A549 (cell line): ENCODE measurements around the gene CNST. TPM values are rescaled to one million over a fixed set of nuclear protein-coding genes. Genes with fewer than 3 reads are reported as not detected.

ENCODE experiments used
- ATAC-seq, 2 experiments: fragments of 200-7000 bp in 1 of 2; fragments of >200 bp in 1 of 2; cut with Nextera tagmentation in 1 of 2; cut with Tn5 transposase in 1 of 2; 3 replicates each; pipeline versions ENCODE4 v1.8.0 to v1.9.1; 2018 to 2020; ENCODE audit warnings: mild to moderate bottlenecking in 1 of 2, moderate library complexity in 1 of 2
- CTCF ChIA-PET: fragments of 300-600 bp; sonication (Branson Sonifier 250); formaldehyde crosslinking; extraction: SDS; loops from one replicate; lab custom pipeline; 2021; ENCODE audit warnings: antibody characterized with exemption, inconsistent platforms; lab: Yijun Ruan, JAX
- POLR2A ChIA-PET: fragments of 350-600 bp; formaldehyde crosslinking; extraction: SDS; loops from one replicate; lab custom pipeline; 2021; ENCODE audit warnings: antibody characterized with exemption, inconsistent platforms; lab: Yijun Ruan, JAX
- DNase-seq, 2 experiments: peaks; one replicate each; pipeline versions ENCODE4 v3.0.0 to v3.0.0-alpha.2; 2011 to 2016; ENCODE audit warnings: low read depth in 1 of 2, low spot score in 1 of 2
- FAIRE-seq: peaks from 2 replicates; lab custom pipeline; 2011; peaks lifted over from hg19 to GRCh38; lab: Jason Lieb, UNC
- H3K27ac ChIP-seq, 2 experiments: fragments of >200 bp; sonication (Bioruptor Twin); formaldehyde crosslinking; 3 replicates each; pipeline ENCODE4 v1.5.1; 2016 to 2017
- H3K4me1 ChIP-seq: fragments of >200 bp; sonication (Bioruptor Twin); formaldehyde crosslinking; 3 replicates; pipeline ENCODE4 v1.6.1; 2016
- H3K4me2 ChIP-seq: fragments of >200 bp; sonication (Bioruptor Twin); formaldehyde crosslinking; 3 replicates; pipeline ENCODE4 v1.6.1; 2016
- H3K4me3 ChIP-seq: fragments of >200 bp; sonication (Bioruptor Twin); formaldehyde crosslinking; 3 replicates; pipeline ENCODE4 v1.5.1; 2016
- H3K9me3 ChIP-seq: fragments of >200 bp; sonication (Bioruptor Twin); formaldehyde crosslinking; 3 replicates; pipeline ENCODE4 v1.6.1; 2016
- BCL3 ChIP-seq: fragments of >200 bp; sonication (Bioruptor Twin); formaldehyde crosslinking; IDR thresholded peaks from 3 replicates; pipeline ENCODE4 v1.6.1; 2016
- EHF ChIP-seq: fragments of 250-450 bp; sonication (Bioruptor Pico); IDR thresholded peaks from 2 replicates; pipeline ENCODE4 v1.5.0; 2020; ENCODE audit warnings: mild to moderate bottlenecking
- EHMT2 ChIP-seq: fragments of 200-600 bp; sonication (generic); IDR thresholded peaks from 2 replicates; pipeline ENCODE4 v1.6.1; 2016; ENCODE audit warnings: antibody characterized with exemption, low read depth, mild to moderate bottlenecking, moderate library complexity
- ESRRA ChIP-seq: fragments of 150-350 bp; IDR thresholded peaks from 2 replicates; pipeline ENCODE4 v1.6.1; 2014; ENCODE audit warnings: mild to moderate bottlenecking, low read length, borderline replicate concordance
- FOXS1 ChIP-seq: fragments of 250-450 bp; sonication (Bioruptor Pico); IDR thresholded peaks from 2 replicates; pipeline ENCODE4 v1.5.0; 2020; ENCODE audit warnings: mild to moderate bottlenecking, moderate library complexity
- GATA3 ChIP-seq: IDR thresholded peaks from 2 replicates; pipeline ENCODE4 v1.6.1; 2012; ENCODE audit warnings: borderline replicate concordance
- HOXB5 ChIP-seq: fragments of 250-450 bp; sonication (Bioruptor Pico); IDR thresholded peaks from 2 replicates; pipeline ENCODE4 v1.5.0; 2020; ENCODE audit warnings: mild to moderate bottlenecking, moderate library complexity
- KDM1A ChIP-seq: fragments of 200-600 bp; sonication (generic); IDR thresholded peaks from 2 replicates; pipeline ENCODE4 v1.6.1; 2016; ENCODE audit warnings: low read depth, mild to moderate bottlenecking
- KDM5A ChIP-seq: fragments of 200-600 bp; sonication (generic); IDR thresholded peaks from 2 replicates; pipeline ENCODE4 v1.6.1; 2016; ENCODE audit warnings: antibody characterized with exemption, mild to moderate bottlenecking
- MAFK ChIP-seq: fragments of 450-650 bp; IDR thresholded peaks from 2 replicates; pipeline ENCODE4 v1.6.1; 2014; ENCODE audit not compliant: partially characterized antibody
- NFE2L2 ChIP-seq: fragments of 150-350 bp; conservative IDR thresholded peaks from 2 replicates; pipeline ENCODE4 v1.6.1; 2014; ENCODE audit warnings: low read length
- POLR2AphosphoS2 ChIP-seq: conservative IDR thresholded peaks from 2 replicates; pipeline ENCODE4 v1.6.1; 2012; ENCODE audit warnings: low read length, improper control_type of control experiment, inconsistent platforms
- REST ChIP-seq: fragments of 200-600 bp; sonication (generic); IDR thresholded peaks from 2 replicates; pipeline ENCODE4 v1.6.1; 2016; ENCODE audit warnings: antibody characterized with exemption, mild to moderate bottlenecking, moderate library complexity
- RNF2 ChIP-seq: fragments of 200-600 bp; sonication (generic); IDR thresholded peaks from 2 replicates; pipeline ENCODE4 v1.6.1; 2016; ENCODE audit warnings: low read depth, mild to moderate bottlenecking, antibody characterized with exemption, moderate library complexity, borderline replicate concordance
- TP53 ChIP-seq: fragments of 250-450 bp; sonication (Bioruptor Pico); IDR thresholded peaks from 2 replicates; pipeline ENCODE4 v1.5.0; 2021; ENCODE audit warnings: mild to moderate bottlenecking, moderate library complexity
- ZFP36 ChIP-seq: fragments of 450-650 bp; IDR thresholded peaks from 2 replicates; pipeline ENCODE4 v1.6.1; 2014; ENCODE audit warnings: borderline replicate concordance; ENCODE audit not compliant: partially characterized antibody
- WGBS: methylation state at CpG from one replicate; pipeline ENCODE4 v1.1.6; 2017; ENCODE audit errors: missing lambda C conversion rate; 5-methylcytosine and 5-hydroxymethylcytosine counted together
- polyA plus RNA-seq, 4 experiments: library from polyadenylated mRNA; depleted of rRNA in 3 of 4; stranded (reverse); fragments of >200 nt; fragmentation: RNase III in 1 of 4; extraction: RNeasy Plus Mini Kit Qiagen cat#74134 plus additional on column Dnase treatment in 1 of 4; gene quantifications; 2 replicates in 3 of 4; 3 replicates in 1 of 4; pipeline ENCODE4 v1.2.3, GENCODE V29; 2011 to 2017

Gene CNST
- polyA plus RNA-seq, 2 of the 4 experiments (the other 2 are of a cell fraction), result 7.9 to 23.0 TPM

GRCh38 chr1:246651012-246651695 lies 84.9 kb downstream of the CNST start:
- TF ChIP-seq TP53 (no peak), EHF (no peak)
- H3K27ac ChIP-seq, result no peak overlapping the region
- no peak for FAIRE-seq
- no peak overlapping the region for H3K4me3 ChIP-seq
- ATAC-seq, result no peak
- 95% methylated on average over 6 of the region's 6 CpGs for WGBS
- H3K4me1 ChIP-seq, result no peaks in the 10 kb centered on the region
- no peak overlapping the region for H3K4me2 ChIP-seq
- ChIA-PET CTCF (interaction anchor here (0.6 kb wide), 1 partner anchor 80 kb away, joined by 4 read pairs; no protein-coding TSS in a partner anchor), POLR2A (no interaction called here)
- H3K9me3 ChIP-seq, result no peaks in the 10 kb centered on the region
- DNase-seq, result no peak

- FAIRE-seq (no peak), DNase-seq (no peak), ATAC-seq (no peak)
- TF ChIP-seq BCL3 (no peak), FOXS1 (CRISPR knock-in tag) (no peak), POLR2AphosphoS2 (no peak), GATA3 (no peak), ZFP36 (no peak), RNF2 (no peak), ESRRA (no peak), HOXB5 (no peak), EHMT2 (no peak), TP53 (no peak), REST (no peak), NFE2L2 (no peak), KDM1A (no peak)
- CTCF ChIA-PET, result interaction anchor here (1.9 kb wide), 1 partner anchor 31 kb away, joined by 5 read pairs; no protein-coding TSS in a partner anchor
- WGBS, result 89% methylated on average over 6 of the region's 6 CpGs
- no peak overlapping the region for H3K4me3 ChIP-seq
- POLR2A ChIA-PET, result no interaction called here
- no peak overlapping the region for H3K4me2 ChIP-seq
- H3K9me3 ChIP-seq, result no peaks in the 10 kb centered on the region
- H3K4me1 ChIP-seq, result no peaks in the 10 kb centered on the region
- H3K27ac ChIP-seq, result no peak overlapping the region
Observed at GRCh38 chr1:246658567-246658966, 92.3 kb downstream of the CNST start.

GRCh38 chr1:246659594-246660140 lies 93.4 kb downstream of the CNST start:
- H3K27ac ChIP-seq, result no peak overlapping the region
- WGBS, result 90% methylated on average over 6 of the region's 6 CpGs
- no peak for DNase-seq
- POLR2A ChIA-PET, result no interaction called here
- H3K4me1 ChIP-seq, result no peaks in the 10 kb centered on the region
- no peak overlapping the region for H3K4me2 ChIP-seq
- TF ChIP-seq KDM5A (no peak), MAFK (peak; percentile 80)
- FAIRE-seq, result no peak
- no peak for ATAC-seq
- H3K4me3 ChIP-seq, result no peak overlapping the region
- no peaks in the 10 kb centered on the region for H3K9me3 ChIP-seq
- CTCF ChIA-PET, result interaction anchor here (0.7 to 1.9 kb wide), 4 partner anchors 13 to 1443 kb away, joined by 3 to 5 read pairs (median 4); no protein-coding TSS in a partner anchor
